Hematopoietic multipotent progenitor cell treated with erythropoietin and hydrocortisone succinate and interleukin-3 and kit ligand, for 8 days (in vitro differentiated cells): Measurements from ENCODE around the gene SYT14.
A peak's percentile ranks its signal among the peaks of the same experiment; 100 is the strongest.
"Not testable (repeated sequence)": the region's sequence is repeated elsewhere in the genome, so short reads cannot be mapped to it uniquely, and the experiment has no call there.

ENCODE experiments used
- DNase-seq: peaks from one replicate; pipeline ENCODE4 v3.0.0-alpha.2; 2015

Gene SYT14

GRCh38 chr1:209948155-209948554 lies 10.1 kb downstream of the SYT14 start:
- DNase-seq: no peak

GRCh38 chr1:209956116-209956515 lies 18.1 kb downstream of the SYT14 start:
- no peak for DNase-seq

GRCh38 chr1:209959623-209960022 lies 21.6 kb downstream of the SYT14 start:
- DNase-seq: no peak

GRCh38 chr1:209960926-209961325 lies 22.9 kb downstream of the SYT14 start:
- no peak for DNase-seq

- DNase-seq: no peak
Measured at GRCh38 chr1:209962388-209962787, 24.4 kb downstream of the SYT14 start.

GRCh38 chr1:209962856-209963255 lies 24.8 kb downstream of the SYT14 start:
- no peak for DNase-seq

- no peak for DNase-seq
Measured at GRCh38 chr1:209965996-209966395, 28.0 kb downstream of the SYT14 start.

- not testable (repeated sequence) for DNase-seq
Measured at GRCh38 chr1:209978721-209979120, 40.7 kb downstream of the SYT14 start.

- no peak for DNase-seq
Measured at GRCh38 chr1:209983953-209984352, 45.9 kb downstream of the SYT14 start.

- no peak for DNase-seq
Measured at GRCh38 chr1:209985002-209985401, 47.0 kb downstream of the SYT14 start.

GRCh38 chr1:209988706-209989105 lies 50.7 kb downstream of the SYT14 start:
- DNase-seq: no peak

- peak; percentile 12 for DNase-seq
Measured at GRCh38 chr1:209989525-209989924, 51.5 kb downstream of the SYT14 start.

GRCh38 chr1:209993061-209993830 lies 55.2 kb downstream of the SYT14 start:
- DNase-seq: no peak

- DNase-seq: no peak
Measured at GRCh38 chr1:209996348-209996747, 58.3 kb downstream of the SYT14 start.

- no peak for DNase-seq
Measured at GRCh38 chr1:209999005-209999404, 61.0 kb downstream of the SYT14 start.

- DNase-seq: no peak
Measured at GRCh38 chr1:210001751-210002150, 63.7 kb downstream of the SYT14 start.

- no peak for DNase-seq
Measured at GRCh38 chr1:210003501-210003900, 65.5 kb downstream of the SYT14 start.

- DNase-seq: no peak
Measured at GRCh38 chr1:210010161-210010560, 72.1 kb downstream of the SYT14 start.

GRCh38 chr1:210021145-210021860 lies 83.3 kb downstream of the SYT14 start:
- DNase-seq: no peak

GRCh38 chr1:210022044-210022443 lies 84.0 kb downstream of the SYT14 start:
- DNase-seq: no peak

- no peak for DNase-seq
Measured at GRCh38 chr1:210024282-210024681, 86.3 kb downstream of the SYT14 start.

GRCh38 chr1:210024996-210025395 lies 87.0 kb downstream of the SYT14 start:
- DNase-seq: no peak

GRCh38 chr1:210025870-210026269 lies 87.9 kb downstream of the SYT14 start:
- DNase-seq: no peak

- no peak for DNase-seq
Measured at GRCh38 chr1:210027994-210028393, 90.0 kb downstream of the SYT14 start.

GRCh38 chr1:210031473-210031872 lies 93.5 kb downstream of the SYT14 start:
- DNase-seq: no peak
